HG03060 (cell line): ENCODE results near the gene RNF207.

Experiments
- ATAC-seq: cut with Tn5 transposase; IDR thresholded peaks from one replicate; pipeline ENCODE4 v1.9.1; 2021; ENCODE audit warnings: low read depth, moderate number of reproducible peaks; ENCODE audit not compliant: unreplicated experiment

The RNF207 gene, protein sequence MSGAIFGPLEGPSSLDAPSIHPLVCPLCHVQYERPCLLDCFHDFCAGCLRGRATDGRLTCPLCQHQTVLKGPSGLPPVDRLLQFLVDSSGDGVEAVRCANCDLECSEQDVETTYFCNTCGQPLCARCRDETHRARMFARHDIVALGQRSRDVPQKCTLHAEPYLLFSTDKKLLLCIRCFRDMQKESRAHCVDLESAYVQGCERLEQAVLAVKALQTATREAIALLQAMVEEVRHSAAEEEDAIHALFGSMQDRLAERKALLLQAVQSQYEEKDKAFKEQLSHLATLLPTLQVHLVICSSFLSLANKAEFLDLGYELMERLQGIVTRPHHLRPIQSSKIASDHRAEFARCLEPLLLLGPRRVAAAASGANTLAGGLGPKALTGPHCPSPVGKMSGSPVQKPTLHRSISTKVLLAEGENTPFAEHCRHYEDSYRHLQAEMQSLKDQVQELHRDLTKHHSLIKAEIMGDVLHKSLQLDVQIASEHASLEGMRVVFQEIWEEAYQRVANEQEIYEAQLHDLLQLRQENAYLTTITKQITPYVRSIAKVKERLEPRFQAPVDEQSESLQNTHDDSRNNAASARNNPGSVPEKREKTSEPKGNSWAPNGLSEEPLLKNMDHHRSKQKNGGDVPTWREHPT

DNA sequence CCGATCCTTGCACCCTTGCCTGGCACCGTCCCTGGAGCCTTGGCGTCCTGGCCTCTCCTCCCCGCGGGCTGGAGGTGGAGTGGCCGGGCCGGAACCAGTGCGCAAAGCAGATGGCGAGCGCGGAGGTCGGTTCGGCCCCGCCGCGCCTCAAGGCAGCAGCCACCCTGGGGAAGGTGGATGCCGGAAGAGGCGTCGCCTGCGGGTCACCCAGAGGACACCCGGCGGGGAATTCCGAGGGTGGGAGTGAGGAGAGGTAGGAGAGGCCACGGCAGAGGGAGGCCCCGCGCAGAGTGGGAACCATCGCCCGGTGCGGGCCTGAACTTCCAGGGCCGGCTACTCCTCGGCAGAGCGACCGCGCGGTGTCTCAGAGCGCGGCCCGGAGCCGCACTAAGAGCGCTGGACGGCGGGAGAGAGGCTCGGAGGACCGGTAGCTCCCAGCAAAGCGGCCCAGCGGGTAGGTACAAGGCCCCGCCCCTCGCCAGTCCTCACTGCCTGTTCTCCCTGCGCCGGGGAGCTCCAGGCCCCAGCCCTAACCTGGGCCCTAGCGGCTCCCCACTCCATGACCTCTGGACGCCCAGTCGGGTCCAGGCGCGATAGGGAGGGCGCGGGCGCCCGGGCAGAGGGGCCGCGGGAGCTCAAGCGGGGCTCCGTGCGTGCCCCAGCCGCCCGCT is at the start of gene RNF207:
RNF207 (plus strand) TSS at position 271 of the 671 bp plus-strand sequence. CDS start 417 bp downstream, outside the sequence.
- ATAC-seq, result no peak

DNA sequence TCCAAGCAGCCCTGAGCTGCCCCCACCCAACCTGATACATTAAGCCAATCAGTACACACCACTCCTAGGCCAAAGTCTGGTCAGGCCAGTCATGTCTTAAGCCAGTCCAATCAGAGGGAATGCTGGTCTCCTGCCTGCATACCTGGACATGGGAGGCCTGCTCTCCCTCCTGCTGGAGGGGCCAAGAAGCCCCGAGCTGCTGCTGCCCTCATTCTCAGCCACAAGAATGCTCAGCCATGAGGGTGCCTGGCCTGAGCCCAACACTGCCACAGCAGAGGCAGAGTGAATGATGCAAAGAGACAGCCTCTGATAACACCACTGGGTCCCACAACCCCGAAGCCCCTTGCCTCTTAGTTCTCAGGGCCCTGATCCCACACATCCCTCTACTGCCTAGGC is 48.8 kb upstream of the RNF207 start:
- no peak for ATAC-seq

DNA sequence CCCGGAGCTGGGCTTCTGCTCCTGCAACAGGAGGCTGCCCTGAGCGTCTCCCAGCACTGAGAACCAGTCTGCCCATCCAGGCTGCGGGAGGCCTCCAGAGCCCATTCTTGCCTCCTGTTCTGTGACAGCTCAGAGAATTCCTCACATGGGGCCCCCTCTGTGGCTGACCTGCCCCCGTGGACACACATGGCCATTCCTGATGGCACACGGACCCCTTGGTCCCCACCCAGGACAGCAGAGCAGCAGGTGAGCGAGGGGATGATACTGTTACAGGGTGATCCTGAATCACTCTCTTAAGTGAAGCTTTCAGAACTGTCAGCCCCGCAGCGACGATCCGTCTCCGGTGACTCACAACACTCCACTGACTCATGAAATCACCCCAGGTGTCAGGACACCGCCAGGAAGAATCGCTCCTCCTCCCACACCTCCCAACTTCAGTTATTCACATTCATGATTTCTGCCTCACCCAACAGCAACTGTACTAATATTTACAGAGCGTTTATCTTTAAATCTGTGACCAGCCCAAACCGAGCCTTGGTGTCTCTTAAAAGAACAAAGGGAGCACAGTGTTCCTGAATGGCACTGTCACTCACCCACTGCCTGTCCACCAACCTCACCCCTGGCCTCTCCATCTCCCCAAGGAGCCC is 48.3 kb upstream of the RNF207 start:
- no peak for ATAC-seq

DNA sequence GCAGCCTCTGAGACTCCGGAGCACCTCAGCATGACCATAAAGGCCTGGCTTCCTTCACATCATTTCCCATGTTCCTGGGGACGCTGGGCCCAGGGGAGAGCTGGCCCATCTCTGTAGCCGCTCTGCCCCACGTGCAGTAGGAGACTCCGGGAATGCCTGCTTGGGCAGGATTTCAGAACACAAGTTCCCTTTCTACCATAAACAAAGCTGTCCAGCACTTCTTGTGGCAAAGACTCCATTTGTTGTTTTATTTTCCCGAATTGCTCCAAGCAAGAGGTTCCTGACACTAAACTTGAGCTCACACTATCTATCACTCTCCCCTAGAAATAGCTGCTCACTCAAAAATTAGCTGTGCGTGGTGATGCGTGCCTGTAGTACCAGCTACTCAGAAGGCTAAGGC is 47.7 kb upstream of the RNF207 start:
- no peak for ATAC-seq

DNA sequence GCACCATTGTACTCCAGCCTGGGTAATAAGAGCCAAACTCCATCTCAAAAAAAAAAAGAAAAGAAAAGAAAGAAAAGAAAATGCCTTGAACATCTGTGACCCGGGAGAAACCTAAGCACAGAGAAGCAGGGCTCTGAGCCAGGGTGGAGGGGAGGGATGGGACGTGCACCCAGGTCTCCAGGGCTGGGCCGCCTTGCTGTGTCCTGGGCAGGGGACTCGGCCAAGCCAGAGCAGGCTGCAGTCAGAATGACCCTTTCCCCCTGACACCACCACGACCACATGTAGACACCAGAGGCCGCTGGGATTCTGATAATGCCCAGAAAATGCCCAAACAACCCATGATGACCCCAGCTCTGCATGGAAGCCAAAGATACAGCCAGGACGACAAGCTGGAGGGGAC is 43.6 kb upstream of the RNF207 start:
- ATAC-seq, result no peak

DNA sequence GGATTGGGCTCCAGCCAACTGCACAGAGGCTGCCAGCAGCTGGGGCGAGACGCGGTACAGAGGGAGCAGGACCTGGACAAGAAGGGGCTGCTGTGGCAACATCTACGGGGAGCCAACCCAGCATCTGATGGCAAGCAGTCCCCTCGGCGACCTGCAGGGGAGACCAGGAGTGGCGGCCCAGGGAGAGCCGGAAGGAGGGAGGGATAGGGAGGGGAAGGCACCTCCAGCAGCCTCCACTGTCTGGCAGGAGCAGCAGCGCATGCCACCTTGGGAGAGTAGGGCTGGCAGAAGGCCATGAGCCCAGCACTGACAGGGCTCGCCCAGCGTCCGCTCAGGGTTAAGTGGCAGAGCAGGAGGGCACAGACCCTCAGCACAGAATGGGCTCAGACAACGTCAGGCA is 43.1 kb upstream of the RNF207 start:
- no peak for ATAC-seq

DNA sequence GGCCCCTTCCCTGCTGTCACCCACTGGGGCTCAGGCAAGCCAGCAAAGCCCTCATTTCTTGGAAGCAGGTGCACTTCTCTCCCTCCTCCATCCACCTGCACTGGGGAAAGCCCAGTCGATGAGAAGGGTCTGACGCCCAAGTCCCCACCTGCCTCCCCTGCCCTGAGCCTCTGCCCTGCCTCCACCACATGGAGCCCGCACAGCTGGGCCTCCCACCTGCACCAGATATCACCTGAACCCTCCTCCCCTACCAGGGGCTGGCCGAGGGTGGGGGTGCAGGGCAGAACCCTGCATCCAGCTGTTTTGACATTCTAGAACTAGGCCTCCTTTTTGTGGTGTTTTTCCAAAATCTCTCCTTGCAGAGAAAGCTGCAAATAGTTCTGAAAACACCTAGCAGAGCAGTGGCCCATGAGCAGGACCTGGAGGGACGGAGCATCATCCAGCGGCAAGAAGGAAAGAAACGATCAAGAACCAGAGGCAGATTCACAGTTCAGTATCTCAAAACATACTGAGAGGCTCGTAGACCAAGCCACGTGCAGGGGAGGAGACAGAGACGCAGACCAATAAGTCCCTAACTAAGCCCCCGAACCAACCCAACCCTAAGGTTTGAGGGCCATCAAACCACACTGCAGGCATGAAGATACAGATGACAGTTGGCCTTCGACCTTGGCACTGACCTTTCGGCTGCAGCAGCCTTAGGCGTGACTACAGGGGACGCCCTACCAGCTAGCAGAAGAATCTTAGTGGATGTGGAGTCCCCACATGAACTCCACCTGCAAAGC is 42.5 kb upstream of the RNF207 start:
- ATAC-seq, result no peak

DNA sequence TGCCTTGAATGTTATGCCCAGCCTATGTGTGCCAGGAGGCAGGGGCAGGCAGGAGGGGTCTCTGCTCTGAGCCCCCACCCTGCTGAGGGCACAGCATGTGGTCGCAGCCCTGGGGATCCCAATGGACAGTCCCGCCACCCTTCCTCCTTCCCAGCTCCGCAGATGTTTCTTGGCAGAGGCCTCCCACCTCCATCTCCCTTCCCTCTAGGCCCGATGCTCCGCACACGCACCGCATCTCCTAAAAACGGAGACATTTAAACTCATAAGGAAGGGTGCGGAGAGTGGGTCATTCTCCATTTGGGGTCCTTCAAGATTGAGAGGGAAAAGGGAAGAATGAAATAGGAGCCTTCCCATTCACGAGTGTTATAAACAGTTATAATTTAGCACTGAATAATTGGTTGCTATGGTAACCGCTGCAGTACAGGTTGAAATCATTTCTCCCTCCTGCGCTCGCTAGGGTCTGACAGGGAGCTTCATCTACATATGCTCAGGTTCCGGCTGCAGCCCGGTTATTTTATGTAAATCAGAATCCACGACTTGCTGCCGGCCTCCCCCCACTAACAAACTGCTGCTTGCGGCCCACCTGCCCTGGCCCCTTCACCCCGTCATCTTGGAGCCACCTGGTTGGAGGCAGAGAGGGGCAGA is 41.8 kb upstream of the RNF207 start:
- no peak for ATAC-seq

DNA sequence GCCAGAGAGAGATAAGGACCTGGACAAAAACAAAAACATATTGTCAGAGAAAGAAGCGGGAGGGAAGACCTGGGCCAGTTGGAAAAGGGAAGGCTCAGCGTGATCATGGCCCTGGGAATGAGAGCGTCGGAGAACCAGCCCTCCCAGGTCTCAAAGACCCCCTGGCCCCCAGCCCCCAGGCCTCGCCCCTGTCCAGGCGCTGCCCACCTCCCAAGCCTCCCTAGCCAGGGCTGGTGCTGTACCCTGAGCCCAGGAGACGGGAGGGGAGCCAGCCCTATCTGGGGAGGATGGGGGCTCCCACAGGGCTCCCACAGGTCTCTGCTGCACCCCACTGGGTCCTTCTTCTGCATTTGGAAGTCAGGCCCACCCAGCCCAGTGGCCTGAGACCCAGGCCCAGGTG is 40.9 kb upstream of the RNF207 start:
- no peak for ATAC-seq

DNA sequence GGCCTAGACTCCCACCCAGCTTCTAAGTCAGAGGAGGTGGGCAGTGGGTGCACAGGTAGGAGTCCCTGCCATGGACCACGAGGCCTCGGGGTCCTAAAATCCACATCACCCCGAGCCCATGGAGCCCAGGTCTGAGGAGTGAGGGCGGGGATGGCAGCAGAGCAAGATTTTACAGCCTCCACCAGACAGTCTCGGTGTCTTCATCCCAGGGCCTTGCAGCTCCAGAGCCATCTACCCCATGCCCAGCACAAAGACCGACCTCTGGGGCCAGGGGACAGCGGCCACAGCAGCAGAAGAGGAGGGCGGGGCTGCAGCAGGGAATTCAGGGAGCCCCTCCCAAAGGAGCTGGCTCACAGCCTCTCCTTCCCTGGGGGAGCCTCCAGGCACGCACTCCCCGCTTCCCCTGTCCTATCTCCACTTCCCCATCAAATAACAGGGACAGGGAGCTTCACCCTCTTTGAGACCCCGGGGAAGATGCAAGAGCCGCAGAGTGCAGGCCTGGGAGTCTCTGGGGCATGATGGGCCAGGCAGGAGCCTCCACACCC is 40.4 kb upstream of the RNF207 start:
- no peak for ATAC-seq

DNA sequence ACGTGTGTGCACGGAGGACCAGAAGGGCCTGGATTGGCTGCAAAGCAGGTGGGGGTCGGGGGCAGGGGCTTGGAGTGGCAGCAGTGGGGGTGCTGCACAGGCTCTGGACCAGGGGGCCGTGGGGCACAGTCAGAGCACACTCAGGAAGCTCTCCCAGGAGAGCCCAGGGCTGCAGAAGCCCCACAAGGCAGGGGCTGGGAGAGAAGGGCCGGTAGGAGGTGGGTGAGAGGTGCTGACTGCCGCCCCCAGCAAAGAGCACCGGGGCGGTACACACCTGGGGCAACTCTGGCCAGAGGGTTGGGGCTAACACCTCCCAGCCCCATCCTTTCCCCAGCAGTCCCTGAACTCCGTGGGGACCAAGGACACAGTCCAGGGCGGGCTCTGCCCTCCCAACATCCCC is 39.7 kb upstream of the RNF207 start:
- no peak for ATAC-seq

DNA sequence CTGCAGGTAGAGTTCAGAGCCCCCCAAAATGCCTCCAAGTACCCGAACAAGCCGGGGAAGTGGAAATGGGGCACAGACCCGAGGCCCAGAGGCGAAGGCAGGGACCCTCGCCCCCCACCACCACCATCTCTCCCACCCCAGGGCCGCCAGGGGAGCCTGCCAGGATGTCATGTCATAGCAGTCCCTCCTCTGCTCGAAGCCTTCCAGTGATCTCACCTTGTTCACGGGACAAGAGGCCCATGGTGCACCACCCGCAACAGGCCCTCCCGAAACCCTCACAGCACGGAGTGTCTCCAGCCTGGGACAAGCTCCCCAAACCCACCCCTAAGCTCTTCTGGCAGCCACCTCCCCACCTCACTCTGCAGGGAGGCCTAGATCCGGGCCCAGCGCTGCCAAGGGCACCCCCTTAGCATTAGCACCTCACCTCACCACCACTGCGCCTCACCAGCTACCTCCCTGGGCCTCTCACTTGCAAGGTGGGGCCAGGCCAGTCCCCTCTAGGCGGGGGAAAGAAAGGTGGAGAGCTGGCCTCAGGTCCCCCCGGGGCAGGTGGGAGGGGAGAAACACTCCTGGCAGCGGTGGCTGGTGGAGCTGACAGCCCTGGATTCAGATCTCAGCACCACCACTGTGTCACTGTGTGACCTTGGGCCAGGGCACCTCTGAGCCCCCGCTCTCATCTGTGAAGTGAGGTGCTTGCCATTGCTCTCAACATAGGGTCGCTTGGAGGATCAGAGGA is 39.1 kb upstream of the RNF207 start:
- no peak for ATAC-seq

DNA sequence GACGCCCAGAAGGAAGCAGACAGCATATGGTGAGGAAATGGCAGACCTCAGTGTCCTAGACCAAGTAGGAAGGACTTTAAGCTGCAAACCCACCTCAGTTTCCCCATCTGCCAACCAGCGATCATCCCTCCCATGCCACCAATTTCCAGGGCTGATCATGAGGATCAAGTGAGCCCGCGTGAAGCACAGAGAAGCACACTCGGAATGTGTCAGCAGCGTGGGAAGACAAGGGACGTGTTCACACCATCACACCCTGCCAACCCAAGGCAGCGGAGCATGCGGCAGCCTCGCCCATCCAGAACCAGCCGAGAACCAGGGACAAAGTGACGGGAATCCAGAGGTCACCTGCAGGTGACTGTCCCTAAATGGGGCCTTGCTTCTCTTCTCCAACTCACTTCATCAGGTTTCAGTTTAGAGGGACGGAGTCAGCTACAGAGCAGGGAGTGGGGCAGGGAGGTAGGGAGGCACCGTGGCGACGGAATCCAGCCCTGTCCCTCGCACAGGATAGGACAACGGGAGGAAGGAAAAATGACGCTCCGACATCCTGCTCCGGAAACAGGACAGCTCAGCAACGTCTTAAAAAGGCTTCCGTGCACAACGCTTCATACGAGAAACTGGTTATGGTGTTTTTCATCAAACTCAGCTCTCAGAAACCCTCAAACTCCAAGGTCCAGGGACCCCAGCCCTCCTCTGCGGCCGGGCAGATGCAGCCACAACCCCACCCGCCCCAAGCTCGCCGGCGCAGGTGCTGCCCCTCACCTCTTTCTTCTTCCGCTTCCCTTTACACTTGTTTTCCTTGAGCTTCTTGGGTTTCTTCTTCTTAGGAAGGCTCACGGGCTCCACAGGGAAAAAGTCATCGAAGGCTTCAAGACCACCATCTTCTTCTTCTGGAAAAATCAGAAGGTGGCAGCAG is 38.3 kb upstream of the RNF207 start:
- ATAC-seq, result no peak

DNA sequence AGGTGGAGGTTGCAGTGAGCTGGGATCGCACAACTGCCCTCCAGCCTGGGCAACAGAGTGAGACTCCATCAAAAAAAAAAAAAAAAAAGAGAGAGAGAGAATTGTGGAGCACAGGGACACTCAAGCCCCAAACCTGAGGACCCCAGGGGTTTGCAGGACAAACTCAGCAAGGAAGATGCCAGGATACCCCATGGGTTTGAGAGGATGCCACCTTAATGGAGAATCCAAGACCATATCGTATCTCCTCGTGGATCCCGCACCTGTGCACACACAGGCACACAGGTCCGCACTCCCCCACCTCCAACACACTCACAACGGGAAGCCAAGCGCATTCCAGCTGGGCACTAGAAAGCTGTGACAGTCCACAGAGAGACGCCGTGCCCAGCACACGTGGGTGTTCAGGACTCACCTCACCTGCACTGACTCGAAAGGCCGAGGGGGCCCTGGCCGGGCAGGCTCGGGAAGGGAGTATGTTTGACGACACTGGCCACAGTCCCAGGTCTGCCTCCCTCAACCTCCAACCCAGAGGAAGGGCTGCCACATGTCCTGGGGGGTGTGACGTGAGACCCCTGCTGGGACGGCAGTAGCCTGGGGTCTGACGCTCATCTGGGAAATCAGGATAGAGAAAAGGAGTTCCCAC is 36.9 kb upstream of the RNF207 start:
- no peak for ATAC-seq

DNA sequence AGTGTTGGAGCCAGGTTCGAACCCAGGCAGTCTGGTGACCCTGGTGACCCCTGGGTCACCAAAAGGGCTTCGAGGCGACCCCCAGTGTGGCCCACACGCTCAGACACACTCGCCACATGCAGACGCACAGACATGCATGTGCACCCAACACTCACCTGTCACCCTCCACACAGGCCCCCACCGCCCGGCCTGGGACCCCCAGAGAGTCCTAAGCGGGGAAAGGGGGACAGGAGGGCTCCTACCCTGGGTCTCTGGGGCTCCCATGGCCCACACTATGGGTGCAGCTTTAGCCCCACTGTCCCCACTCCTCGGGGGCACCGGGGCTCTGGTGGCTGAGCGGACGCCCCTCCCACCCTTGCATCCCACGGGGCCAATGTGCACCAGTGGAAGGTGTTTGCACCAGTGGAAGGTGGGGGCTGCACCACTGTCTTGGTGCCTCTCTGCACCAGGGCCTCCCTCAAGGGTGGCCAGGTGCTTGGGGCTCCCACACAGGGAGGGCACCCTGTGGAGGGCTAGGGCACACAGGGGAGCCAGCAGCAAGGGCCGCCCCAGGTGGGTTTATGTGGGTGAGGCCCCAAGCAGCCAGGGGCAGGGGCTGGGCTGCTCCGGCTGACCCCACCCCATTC is 35.7 kb upstream of the RNF207 start:
- no peak for ATAC-seq

DNA sequence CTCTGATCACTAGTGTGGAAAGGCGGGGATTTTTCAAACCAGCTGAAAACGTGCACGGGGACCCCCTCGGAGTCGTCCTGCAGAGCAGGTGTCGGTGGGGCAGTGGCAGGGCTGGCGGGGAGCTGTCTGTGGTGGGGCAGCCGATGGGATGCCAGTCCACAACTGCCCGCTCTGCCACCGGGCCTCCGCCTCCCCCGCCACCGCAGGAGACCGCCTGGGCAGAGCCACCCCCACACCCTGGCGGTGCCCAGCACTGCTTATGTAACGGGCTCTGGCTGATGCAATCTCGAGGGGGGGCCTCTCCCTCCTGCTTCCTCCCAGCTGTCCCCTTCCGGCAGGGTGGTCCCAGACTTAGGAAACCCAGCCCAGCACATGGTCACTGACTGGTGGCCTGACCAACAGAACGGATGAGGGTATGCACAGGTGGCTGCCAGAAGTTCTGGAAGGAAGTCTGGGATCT is 35.1 kb upstream of the RNF207 start:
- no peak for ATAC-seq

DNA sequence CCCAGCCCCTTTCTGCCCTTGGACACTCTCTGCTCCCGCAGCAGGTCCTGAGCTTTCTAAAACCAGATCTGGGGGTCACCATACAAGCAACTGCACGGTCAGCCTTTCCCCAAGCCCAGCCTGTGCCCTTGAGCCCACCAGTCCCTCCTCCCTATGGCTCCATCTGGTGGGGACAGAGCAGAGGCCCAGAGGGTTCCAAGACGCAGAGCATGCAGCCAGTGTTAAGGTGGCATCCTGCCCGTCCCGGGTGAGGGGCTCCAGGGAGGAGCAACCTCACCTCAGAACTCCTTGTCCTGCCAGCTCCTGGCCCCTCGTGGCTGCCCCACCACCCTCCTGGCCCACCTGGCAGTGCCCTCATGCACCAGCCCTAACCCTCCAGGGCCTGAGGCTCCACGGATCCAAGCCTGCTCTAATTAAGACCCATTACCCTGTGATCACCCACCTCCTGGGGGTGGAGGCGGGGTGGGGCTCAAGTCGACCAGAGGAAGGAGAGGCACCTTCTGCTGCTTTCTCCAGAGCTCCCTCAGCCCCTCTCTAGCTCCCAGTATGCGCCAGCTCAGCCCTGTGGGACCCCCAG is 34.3 kb upstream of the RNF207 start:
- no peak for ATAC-seq
